SK-N-SH treated with all-trans-retinoic acid at 6 μM for 48 hours (cell line): Measurements from ENCODE around the gene DPYSL5.

Source experiments
- ATAC-seq: fragments of 200-7000 bp; cut with Tn5 transposase; 3 replicates; pipeline ENCODE4 v1.9.1; 2020; ENCODE audit warnings: mild to moderate bottlenecking, moderate library complexity
- ARNTL ChIP-seq: fragments of 450-650 bp; formaldehyde crosslinking; IDR thresholded peaks from 2 replicates; pipeline ENCODE4 v1.5.0; 2020; ENCODE audit warnings: low read depth, mild to moderate bottlenecking, moderate library complexity, borderline replicate concordance
- BACH2 ChIP-seq: fragments of 250-450 bp; sonication (Bioruptor Pico); IDR thresholded peaks from 2 replicates; pipeline ENCODE4 v1.9.0; 2021; ENCODE audit warnings: mild to moderate bottlenecking, borderline replicate concordance
- CREB5 ChIP-seq: fragments of 250-450 bp; sonication (Bioruptor Pico); IDR thresholded peaks from 2 replicates; pipeline ENCODE4 v1.5.1; 2020; ENCODE audit warnings: low read depth, mild to moderate bottlenecking, moderate library complexity
- CSDC2 ChIP-seq: fragments of 250-450 bp; sonication (Bioruptor Pico); IDR thresholded peaks from 2 replicates; pipeline ENCODE4 v1.5.0; 2020; ENCODE audit warnings: mild to moderate bottlenecking, moderate library complexity
- ESRRG ChIP-seq: fragments of 250-450 bp; sonication (Bioruptor Pico); IDR thresholded peaks from 2 replicates; pipeline ENCODE4 v1.6.1; 2021; ENCODE audit warnings: mild to moderate bottlenecking
- GLIS3 ChIP-seq: fragments of 250-450 bp; sonication (Bioruptor Pico); IDR thresholded peaks from 2 replicates; pipeline ENCODE4 v1.5.0; 2020; ENCODE audit warnings: mild to moderate bottlenecking, moderate library complexity
- ISL1 ChIP-seq: fragments of 250-450 bp; sonication (Bioruptor Pico); IDR thresholded peaks from 2 replicates; pipeline ENCODE4 v2.1.2; 2022; ENCODE audit warnings: mild to moderate bottlenecking, moderate library complexity
- OSR1 ChIP-seq: fragments of 250-450 bp; sonication (Bioruptor Pico); IDR thresholded peaks from 2 replicates; pipeline ENCODE4 v1.8.0; 2022; ENCODE audit warnings: moderate library complexity, mild to moderate bottlenecking, inconsistent platforms
- PPARA ChIP-seq: fragments of 250-450 bp; sonication (Bioruptor Pico); IDR thresholded peaks from 2 replicates; pipeline ENCODE4 v1.5.0; 2020; ENCODE audit warnings: mild to moderate bottlenecking, borderline replicate concordance
- RARB ChIP-seq: fragments of 250-450 bp; sonication (Bioruptor Pico); IDR thresholded peaks from 2 replicates; pipeline ENCODE4 v1.8.0; 2021; ENCODE audit warnings: mild to moderate bottlenecking, moderate library complexity
- SNAI2 ChIP-seq: fragments of 250-450 bp; sonication (Bioruptor Pico); IDR thresholded peaks from 2 replicates; pipeline ENCODE4 v1.5.0; 2020; ENCODE audit warnings: mild to moderate bottlenecking, moderate library complexity
- TCF4 ChIP-seq: fragments of 250-450 bp; sonication (Bioruptor Pico); IDR thresholded peaks from 2 replicates; pipeline ENCODE4 v1.8.0; 2021; ENCODE audit warnings: mild to moderate bottlenecking, moderate library complexity, borderline replicate concordance
- TOX ChIP-seq: fragments of 250-450 bp; sonication (Bioruptor Pico); IDR thresholded peaks from 2 replicates; pipeline ENCODE4 v1.8.0; 2021; ENCODE audit warnings: mild to moderate bottlenecking, moderate library complexity, borderline replicate concordance
- TSHZ2 ChIP-seq: fragments of 250-450 bp; sonication (Bioruptor Pico); IDR thresholded peaks from 2 replicates; pipeline ENCODE4 v1.5.0; 2020; ENCODE audit warnings: mild to moderate bottlenecking, moderate library complexity
- ZC3H10 ChIP-seq: fragments of 250-450 bp; sonication (Bioruptor Pico); IDR thresholded peaks from 2 replicates; pipeline ENCODE4 v1.5.1; 2021; ENCODE audit warnings: mild to moderate bottlenecking, moderate library complexity
- ZFP3 ChIP-seq: fragments of 250-450 bp; sonication (Bioruptor Pico); IDR thresholded peaks from 2 replicates; pipeline ENCODE4 v1.5.0; 2020; ENCODE audit warnings: mild to moderate bottlenecking, moderate library complexity
- ZFP30 ChIP-seq: fragments of 450-650 bp; formaldehyde crosslinking; IDR thresholded peaks from 2 replicates; pipeline ENCODE4 v1.5.0; 2022; ENCODE audit warnings: mild to moderate bottlenecking, moderate library complexity
- ZNF565 ChIP-seq: fragments of 450-650 bp; formaldehyde crosslinking; conservative IDR thresholded peaks from 2 replicates; pipeline ENCODE4 v1.5.0; 2020; ENCODE audit warnings: low read depth, mild to moderate bottlenecking, moderate library complexity
- ZNF70 ChIP-seq: fragments of 450-650 bp; formaldehyde crosslinking; IDR thresholded peaks from 2 replicates; pipeline ENCODE4 v1.5.0; 2020; ENCODE audit warnings: mild to moderate bottlenecking, moderate library complexity
- ZNF8 ChIP-seq: fragments of 450-650 bp; formaldehyde crosslinking; IDR thresholded peaks from 2 replicates; pipeline ENCODE4 v1.5.0; 2020; ENCODE audit warnings: mild to moderate bottlenecking, moderate library complexity
- TF ChIP-seq, protein P1 (sequence below): fragments of 250-450 bp; sonication (Bioruptor Pico); IDR thresholded peaks from 2 replicates; pipeline ENCODE4 v1.5.1; 2021; ENCODE audit warnings: mild to moderate bottlenecking, moderate library complexity
- TF ChIP-seq, protein P2 (sequence below): fragments of 250-450 bp; sonication (Bioruptor Pico); IDR thresholded peaks from 2 replicates; pipeline ENCODE4 v1.8.0; 2020; ENCODE audit warnings: mild to moderate bottlenecking, moderate library complexity, borderline replicate concordance

Gene DPYSL5

GRCh38 chr2:26886736-26887135 is 38.8 kb downstream of the DPYSL5 start:
- TF ChIP-seq PPARA (no peak), ESRRG (CRISPR knock-in tag) (no peak), ZC3H10 (no peak), TOX (CRISPR knock-in tag) (no peak), CSDC2 (CRISPR knock-in tag) (no peak), ARNTL (CRISPR knock-in tag) (no peak), ZNF565 (CRISPR knock-in tag) (no peak), RARB (CRISPR knock-in tag) (no peak)
- ATAC-seq: no peak

DNA sequence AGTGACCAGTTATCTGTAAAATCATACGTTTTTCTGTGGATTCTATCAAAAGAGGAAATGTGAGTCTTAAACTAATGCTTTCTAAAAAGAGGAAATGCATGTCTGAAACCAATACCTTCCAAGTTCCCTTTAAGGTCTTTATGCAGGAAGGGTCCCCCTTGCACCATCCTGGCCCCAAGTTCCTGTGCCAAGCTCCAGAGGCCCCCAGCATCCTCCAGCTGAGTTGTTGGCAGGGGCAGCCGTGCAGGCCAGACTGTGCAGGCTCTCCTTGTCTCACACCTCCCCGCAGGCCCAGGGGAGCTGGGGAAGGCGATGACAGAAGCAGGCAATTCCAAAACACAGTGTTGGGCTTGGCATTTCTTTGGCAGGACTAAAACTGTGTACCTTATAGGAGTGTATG is 39.2 kb downstream of the DPYSL5 start:
- TF ChIP-seq ZC3H10 (no peak), ZNF565 (CRISPR knock-in tag) (no peak), ZFP30 (CRISPR knock-in tag) (no peak), CREB5 (CRISPR knock-in tag) (no peak), ARNTL (CRISPR knock-in tag) (no peak), PPARA (no peak), TOX (CRISPR knock-in tag) (no peak), TCF4 (CRISPR knock-in tag) (no peak), ISL1 (CRISPR knock-in tag) (no peak), OSR1 (no peak), RARB (CRISPR knock-in tag) (no peak), ZNF70 (CRISPR knock-in tag) (no peak), BACH2 (CRISPR knock-in tag) (no peak), ZNF8 (CRISPR knock-in tag) (no peak), ZFP3 (no peak)
- TF ChIP-seq, protein P1, sequence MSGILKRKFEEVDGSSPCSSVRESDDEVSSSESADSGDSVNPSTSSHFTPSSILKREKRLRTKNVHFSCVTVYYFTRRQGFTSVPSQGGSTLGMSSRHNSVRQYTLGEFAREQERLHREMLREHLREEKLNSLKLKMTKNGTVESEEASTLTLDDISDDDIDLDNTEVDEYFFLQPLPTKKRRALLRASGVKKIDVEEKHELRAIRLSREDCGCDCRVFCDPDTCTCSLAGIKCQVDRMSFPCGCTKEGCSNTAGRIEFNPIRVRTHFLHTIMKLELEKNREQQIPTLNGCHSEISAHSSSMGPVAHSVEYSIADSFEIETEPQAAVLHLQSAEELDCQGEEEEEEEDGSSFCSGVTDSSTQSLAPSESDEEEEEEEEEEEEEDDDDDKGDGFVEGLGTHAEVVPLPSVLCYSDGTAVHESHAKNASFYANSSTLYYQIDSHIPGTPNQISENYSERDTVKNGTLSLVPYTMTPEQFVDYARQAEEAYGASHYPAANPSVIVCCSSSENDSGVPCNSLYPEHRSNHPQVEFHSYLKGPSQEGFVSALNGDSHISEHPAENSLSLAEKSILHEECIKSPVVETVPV: no peak
- no peak for ATAC-seq

DNA sequence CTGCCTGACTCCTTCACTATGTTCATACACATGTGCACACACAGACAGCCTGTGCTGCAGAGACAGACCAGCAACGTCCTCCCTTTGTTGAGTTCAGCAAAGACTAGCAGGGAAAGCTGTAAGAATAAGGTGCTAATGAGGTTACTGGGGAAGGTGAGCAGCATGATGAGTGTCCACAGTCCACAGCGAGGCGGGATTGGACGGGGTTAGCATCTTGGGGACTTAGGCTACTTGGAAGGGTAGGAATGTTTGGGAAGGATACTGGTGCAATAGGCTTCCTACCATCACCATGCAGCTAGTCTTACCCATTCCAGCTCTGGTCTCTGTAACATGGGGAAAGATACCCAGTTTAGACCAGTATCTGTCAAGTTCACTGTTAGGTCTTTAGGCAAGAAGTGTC is 41.9 kb downstream of the DPYSL5 start:
- no peak for TF ChIP-seq TOX (CRISPR knock-in tag)
- TF ChIP-seq, protein P2, sequence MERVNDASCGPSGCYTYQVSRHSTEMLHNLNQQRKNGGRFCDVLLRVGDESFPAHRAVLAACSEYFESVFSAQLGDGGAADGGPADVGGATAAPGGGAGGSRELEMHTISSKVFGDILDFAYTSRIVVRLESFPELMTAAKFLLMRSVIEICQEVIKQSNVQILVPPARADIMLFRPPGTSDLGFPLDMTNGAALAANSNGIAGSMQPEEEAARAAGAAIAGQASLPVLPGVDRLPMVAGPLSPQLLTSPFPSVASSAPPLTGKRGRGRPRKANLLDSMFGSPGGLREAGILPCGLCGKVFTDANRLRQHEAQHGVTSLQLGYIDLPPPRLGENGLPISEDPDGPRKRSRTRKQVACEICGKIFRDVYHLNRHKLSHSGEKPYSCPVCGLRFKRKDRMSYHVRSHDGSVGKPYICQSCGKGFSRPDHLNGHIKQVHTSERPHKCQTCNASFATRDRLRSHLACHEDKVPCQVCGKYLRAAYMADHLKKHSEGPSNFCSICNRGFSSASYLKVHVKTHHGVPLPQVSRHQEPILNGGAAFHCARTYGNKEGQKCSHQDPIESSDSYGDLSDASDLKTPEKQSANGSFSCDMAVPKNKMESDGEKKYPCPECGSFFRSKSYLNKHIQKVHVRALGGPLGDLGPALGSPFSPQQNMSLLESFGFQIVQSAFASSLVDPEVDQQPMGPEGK: no peak
- no peak for TF ChIP-seq ZNF8 (CRISPR knock-in tag)
- no peak for TF ChIP-seq ESRRG (CRISPR knock-in tag)
- no peak for TF ChIP-seq RARB (CRISPR knock-in tag)
- TF ChIP-seq PPARA: no peak
- TF ChIP-seq CREB5 (CRISPR knock-in tag): no peak
- TF ChIP-seq SNAI2 (CRISPR knock-in tag): no peak
- TF ChIP-seq TSHZ2 (CRISPR knock-in tag): no peak
- TF ChIP-seq ZFP3: no peak
- no peak for TF ChIP-seq ZFP30 (CRISPR knock-in tag)
- no peak for TF ChIP-seq ZNF565 (CRISPR knock-in tag)
- no peak for TF ChIP-seq GLIS3
- TF ChIP-seq, protein P1: no peak
- TF ChIP-seq BACH2 (CRISPR knock-in tag): no peak
- no peak for TF ChIP-seq ZNF70 (CRISPR knock-in tag)
- no peak for TF ChIP-seq ARNTL (CRISPR knock-in tag)
- no peak for TF ChIP-seq ISL1 (CRISPR knock-in tag)
- no peak for TF ChIP-seq OSR1
- no peak for TF ChIP-seq ZC3H10
- no peak for ATAC-seq
